Tongue (tissue), 2 donors: ENCODE results near the gene SCLY. TPM values are rescaled to one million over a fixed set of nuclear protein-coding genes. Genes with fewer than 3 reads are reported as not detected.
A peak's percentile ranks its signal among the peaks of the same experiment; 100 is the strongest.

Experiments
- DNase-seq: peaks from one replicate; pipeline ENCODE4 v3.0.0-alpha.2; 2015
- total RNA-seq: library from RNA; depleted of rRNA; stranded (reverse); fragments of >200 nt; gene quantifications from one replicate; pipeline ENCODE4 v1.2.3, GENCODE V29; 2014

Gene SCLY
- total RNA-seq, 1 donor from 2014 or later: 21.2 TPM

DNA sequence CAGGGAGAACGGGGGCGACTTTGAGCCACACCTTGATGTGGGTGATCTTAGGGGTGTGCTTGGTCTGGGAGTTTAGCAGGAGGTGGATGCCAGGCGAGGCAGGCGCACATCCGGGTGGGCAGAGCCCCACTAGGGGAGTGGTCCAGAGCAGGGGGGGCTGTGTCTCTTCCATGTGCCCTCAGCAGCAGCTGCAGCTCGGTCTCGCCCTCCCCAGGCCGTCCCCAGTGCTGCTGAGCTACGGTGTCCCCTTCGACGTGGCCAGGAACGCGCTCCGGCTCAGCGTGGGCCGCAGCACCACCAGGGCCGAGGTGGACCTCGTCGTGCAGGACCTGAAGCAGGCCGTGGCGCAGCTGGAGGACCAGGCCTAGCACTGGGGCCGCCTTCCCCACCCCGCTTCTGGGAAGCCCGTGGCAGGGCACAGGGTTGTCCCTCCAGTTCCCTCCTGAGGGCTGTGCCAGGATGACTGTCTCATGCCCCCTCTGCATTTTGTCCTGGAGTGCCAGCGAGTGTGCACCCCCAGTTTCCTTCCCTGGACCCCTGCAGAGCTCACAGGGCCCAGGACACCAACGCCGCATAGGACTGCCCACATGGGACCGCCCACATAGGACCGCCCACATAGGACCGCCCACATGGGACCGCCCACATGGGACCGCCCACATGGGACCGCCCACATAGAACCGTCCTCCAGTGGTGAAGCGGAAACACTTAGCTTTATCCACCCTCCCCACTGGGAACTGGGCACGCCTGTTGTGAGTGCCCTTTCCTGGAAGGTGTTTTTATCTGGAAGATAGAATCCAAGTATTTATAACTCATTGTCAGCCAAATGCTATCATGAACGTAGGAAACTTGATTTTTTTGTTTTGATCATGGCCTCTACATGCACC, 37.4 kb downstream of the SCLY start:
- peak; percentile 20 for DNase-seq

DNA sequence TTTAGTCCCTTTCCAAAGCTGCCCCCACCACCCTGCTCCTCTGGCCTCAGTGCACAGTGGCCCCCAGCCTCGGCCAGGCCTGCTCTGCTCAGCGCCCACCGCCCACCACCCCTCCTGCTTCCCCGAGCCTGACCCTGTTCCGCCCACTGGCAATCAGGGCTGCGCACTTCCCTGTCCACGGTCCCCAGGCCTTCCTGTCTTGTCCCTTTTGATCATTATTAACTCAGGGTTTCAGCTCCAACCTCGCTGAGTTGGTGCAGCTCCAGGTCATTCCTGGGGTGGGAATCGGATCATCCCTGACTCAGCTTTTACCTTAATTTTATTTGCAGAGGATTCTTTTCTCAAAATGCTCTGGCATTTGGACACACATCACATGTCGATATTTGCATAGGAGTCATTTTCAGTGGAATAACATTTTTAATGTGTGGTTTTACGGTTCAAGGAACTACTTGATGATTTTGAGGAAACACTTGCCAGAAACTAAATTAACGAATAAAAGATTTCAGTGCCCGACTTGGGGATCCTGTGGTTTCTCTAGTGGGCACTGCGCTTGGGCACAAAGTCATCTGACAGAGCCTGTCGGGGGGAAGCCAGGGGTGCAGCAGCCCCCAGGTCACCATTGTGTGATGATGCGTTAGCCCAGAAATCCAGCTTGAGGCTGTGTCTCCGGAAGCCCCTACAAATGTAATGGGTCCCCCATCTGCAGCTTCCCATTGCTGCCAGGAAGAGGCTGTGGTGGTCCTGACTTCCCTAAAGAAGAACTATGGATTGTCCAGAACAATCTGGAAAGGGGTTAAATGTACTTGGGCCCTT, 38.3 kb downstream of the SCLY start:
- no peak for DNase-seq

DNA sequence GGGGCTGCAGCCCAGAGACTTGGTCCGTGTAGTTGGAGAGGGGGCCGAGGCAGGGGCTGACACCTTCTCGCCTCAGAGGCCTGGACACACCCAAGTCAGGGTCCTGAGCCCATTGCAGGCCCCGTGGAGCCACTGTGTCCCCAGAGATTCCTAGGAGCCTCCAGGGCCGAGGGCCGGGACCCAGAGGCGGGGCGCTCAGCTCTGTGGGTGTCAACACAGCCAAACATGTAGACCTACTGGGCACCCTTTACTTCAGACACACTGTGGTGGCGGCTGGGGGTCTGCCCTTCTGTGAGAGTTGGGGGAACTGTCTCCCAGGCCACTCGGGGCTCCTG, 38.9 kb downstream of the SCLY start:
- DNase-seq: no peak

DNA sequence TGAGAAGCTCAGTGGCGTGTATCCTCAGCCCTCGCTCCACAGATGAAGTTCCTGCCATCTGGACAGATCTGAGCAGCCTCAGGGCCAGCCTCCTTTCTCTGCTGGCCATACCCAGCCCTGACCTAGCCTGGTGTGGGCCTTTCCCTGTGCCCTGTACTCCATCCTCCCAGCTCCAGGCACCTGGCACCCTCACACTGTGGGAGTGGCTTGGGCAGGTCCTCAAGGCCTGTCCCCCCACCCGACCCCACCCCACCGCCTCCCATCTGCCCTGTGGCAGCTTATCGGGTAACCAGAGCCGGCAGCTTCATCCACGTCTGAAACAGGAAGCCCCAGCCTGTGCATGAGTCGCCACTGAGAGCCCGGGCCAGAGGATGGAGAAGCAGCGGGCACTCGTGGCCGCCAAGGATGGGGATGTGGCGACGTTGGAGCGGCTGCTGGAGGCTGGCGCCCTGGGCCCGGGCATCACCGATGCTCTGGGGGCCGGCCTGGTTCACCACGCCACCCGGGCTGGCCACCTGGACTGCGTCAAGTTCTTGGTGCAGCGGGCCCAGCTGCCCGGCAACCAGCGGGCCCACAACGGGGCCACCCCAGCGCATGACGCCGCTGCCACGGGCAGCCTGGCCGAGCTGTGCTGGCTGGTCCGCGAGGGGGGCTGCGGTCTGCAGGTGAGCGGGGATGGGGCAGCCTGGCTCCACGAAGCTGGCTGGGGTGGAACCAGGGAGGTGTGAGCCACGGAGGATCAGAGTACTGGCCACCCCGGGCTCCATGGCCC, 39.4 kb downstream of the SCLY start, which contains the start of gene ESPNL:
ESPNL (plus strand) TSS at position 292 of the 772 bp plus-strand sequence; CDS start at position 372, 80 bp downstream.
- no peak for DNase-seq

DNA sequence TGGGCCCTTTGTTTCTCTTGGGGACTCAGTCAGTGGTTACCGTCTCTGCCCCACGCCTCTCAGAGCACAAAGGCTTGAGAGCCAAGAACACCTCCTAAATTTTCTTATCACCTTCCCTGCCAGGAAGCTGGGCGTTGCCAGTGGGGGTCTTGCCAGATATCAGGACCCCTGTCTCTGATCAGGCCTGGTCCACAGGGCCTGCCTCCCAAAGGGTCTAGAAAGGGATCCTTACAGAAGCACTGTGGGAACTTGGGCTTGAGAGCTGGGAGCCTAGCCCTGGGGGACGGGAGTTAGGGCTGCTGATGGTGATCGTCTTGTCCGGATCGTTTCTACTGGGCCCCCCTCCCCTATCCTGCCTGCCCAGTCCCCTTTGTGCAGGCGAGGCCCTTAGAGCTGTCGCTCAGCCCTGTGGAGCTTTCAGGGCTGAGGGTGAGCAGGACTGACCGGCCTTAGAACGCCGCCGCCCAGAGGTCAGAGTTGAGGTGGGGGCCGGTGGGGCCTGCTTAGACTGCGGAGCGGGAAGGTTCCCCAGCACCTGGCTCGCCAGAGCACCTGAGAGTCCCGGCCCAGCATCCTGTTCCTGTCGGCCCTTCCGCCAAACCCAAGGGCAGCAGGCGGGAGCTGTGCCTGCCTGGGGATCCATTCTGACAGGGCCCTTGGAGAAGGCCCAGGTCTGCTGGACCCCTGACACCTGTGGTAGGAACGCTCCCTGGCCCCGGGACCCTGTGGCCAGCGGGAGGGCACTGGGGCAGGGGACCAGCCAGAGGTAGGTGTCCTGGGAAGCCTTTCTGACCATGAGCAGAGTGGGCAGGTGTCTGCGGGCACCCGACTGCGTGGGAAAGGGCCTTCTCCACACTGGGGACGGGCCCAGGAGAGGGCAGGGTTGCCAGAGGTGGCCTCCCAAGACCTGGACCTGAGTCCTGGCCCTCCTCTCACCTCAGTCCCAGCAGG, 40.3 kb downstream of the SCLY start:
- no peak for DNase-seq

DNA sequence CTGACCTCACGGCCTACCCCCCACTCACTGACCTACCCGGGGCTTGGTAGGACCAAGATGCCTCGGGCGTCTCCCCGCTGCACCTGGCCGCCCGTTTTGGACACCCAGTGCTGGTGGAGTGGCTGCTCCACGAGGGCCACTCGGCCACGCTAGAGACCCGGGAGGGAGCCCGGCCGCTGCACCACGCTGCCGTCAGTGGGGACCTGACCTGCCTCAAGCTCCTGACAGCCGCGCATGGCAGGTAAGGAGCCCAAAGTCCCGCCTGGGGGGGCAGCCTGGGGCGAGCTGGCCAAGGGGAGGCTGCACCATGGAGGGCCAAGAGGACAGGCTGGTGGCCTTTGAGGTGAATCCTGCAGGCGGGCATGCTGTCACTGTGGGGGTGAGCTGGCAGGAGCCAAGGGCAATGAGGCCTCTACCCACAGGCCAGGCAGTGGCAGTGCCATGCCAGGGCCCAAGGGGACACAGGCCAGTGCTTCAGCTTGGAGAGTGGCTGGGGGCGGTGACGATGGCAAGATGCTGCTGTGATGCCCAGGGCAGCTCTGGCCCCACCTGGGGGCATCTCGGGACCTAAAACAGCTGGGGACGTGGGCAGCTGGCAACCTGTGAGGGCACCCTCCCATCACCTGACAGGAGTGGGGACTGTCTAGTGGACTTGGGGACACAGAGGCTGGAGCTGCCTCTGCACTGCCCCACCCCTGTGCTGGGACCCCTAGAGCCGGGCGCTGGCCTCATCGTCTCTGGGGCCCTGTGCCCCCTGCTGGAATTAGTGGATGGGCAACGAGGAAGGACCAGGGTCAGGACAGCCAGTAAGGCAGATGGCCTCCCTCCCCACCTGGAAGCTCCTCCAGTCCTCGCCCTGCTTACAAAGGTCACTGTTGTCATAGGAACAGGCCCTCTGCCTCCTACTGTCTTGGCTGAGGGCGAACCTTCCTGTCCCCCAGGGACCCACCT, 41.4 kb downstream of the SCLY start:
- DNase-seq: no peak

DNA sequence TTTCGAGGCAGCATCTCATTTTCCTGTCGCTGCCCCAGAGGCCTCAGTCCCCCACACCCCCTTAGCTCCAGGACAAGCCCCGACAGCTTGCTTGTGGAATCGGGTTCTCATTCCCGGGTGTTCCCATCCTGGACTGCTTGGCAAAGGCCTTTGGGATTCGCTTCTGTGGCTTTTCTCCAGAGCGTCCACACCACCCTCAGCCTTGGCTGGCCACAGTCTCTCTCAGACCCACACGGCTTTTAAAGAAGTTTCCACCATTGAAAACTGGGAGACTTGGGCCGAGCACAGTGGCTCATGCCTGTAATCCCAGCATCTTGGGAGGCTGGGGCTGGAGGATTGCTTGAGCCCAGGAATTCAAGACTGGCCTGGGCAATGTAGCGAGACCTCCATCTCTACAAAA, 42.1 kb downstream of the SCLY start:
- DNase-seq: no peak

DNA sequence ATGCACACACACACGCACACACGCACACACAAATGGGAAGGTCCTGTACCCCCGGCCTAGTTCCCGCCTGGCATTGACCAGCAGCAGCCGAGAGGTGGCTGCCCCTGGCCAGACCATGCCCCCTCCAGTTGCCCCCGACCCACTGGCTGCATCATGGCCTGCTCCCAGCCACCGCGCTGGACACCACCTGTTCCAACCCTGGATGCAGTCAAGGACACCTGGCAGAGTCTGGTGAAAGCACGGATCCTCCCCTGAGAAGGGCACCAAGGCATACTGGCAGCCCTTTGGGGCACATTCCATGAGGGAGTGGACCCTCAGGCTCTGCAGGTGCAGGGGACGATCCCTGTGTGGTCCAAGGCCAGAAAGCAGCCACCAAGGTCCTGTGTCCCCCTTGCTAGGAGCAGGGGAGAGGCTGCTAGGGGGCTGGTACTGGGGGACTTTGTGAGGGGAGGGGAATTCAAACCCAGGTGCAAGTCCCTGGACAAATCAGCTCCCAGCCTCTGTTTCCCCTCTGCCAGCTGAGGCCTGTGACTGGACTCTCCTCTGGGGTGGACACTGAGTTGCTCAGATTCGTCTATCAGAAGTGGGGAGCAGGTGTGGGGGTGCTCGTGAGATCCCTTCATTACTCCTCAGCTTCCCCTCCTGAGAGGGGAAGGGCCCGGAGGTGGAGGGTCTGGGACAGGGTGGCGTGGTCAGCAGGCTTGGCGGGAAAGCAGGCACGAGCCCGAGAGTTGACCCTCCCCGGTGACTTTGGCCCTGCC, 42.8 kb downstream of the SCLY start:
- DNase-seq: no peak

- no peak for DNase-seq
Observed at GRCh38 chr2:238104226-238104690, 43.5 kb downstream of the SCLY start.

DNA sequence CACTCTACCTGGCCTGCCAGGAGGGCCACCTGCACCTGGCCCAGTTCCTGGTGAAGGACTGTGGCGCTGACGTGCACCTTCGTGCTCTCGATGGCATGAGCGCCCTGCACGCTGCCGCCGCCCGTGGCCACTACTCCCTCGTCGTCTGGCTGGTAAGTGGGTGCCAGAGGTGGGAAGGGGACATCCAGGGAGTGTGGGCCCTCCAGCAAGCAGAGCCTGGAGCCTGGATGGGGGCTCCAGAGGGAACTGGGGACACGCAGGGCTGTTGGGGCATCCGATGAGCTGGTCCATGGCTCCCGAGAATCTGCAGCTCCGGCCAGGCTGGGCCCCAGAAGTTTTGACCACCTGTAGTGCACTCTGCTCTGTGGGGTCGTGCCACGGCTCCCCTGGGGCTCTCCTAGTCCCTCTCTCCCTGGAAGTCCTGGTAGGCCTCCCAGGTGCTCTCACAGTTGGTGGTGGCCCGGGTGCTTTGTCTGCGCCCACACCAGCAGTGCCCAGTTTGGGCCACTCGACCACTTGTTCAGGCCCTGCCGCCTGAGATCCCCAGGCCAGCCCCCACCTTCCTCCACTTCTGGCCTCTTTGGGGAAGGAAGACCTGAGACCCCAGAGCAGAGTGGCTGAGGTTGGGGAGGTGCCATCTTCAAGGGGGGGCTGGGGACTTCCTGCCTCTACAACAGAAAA, 44.0 kb downstream of the SCLY start:
- DNase-seq: no peak

DNA sequence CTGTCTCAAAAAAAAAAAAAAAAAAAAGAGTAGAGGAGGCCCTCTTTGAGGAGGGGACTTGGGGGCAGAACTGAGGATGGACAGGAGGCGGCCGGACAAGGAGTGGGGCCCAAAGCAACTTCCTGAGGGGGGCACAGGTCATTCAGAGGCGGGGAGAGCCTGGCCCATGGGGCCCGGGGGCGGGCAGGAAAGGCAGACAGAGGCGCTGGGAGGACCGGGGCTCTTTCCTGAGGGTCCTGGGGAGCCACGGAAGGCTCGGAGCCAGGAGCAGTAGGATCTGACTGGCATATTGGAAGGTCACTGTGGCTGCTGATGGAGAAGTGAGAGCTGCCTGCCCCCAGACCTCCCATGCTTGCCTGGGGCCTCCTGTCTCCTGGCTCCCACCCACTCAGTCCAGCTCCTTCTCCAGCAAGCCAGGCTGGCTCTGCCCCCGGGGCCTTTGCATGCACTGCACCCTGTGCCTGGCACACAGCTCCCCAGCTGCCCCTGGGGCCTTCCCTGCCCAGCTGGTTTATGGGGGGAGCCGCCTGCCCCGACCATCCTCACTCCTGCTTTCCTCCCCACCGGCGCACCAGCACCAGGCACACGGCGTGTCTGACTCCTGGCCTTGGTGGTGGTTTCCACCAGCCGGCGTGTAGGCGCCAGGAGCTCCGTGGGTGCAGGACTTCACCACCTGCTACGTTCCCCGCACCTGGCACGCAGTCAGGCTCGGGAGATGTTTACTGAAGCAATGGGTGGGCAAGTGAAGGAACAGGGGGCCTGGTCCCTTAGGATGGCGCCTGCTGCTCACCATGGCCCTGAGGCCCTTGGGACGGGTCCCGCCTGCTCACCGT, 44.9 kb downstream of the SCLY start:
- DNase-seq: no peak

DNA sequence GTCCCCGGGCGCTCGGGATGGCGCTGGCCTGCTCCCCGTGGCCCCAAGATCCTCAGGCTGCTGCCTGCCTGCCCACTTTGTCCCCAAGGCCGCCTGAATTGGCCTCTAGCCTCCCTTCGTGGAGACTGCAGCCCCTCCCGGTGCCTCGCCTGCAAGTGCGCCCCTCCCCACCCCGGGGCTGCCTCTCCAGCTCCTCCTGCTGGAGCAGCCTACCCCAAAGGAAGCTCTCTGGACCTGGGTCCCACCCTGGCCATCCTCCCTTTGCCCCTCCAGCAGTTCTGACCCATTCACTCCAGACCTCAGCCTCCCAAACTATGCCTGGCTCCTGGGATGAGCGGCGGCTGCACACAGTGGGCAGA, 45.5 kb downstream of the SCLY start:
- DNase-seq: no peak

DNA sequence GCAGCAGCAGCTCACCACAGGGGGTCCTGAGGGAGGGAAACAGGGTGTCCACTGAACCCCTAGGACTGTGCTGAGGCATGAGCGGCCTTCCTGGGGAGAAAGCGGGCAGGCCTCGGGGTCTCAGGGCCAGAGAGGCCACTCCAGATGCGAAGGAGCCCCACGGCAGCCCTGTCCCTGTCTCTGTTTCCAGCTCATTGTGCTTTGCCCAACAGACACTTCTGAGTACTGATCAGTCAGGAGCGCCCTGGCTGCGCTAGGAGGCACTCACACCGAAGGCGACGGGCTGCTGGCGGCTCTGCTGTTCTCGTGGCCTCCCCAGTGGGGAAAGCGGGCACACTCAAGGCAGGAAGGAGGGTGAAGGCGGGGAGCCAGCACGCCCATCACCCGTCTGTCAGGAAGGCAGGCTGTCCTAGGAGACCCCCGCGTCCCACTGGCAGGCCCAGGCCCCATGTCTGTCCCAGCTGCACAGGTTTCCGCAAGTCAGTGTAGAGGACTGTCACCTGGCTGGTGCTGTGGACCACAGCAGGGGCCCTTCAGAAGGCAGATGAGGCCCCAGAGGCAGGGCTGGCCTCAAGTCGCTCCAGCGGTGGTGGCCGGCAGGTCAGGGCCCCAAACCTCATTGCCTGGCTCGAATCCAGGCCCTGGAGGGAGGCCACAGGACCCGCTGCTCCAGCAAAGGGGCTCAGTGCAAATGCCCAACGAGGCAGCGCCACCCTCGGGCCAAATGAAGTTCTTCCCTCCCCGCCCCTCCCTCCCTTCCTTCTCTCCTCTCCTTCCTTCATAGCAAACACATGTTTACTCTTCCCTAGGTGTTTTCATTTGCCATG, 46.1 kb downstream of the SCLY start:
- no peak for DNase-seq

DNA sequence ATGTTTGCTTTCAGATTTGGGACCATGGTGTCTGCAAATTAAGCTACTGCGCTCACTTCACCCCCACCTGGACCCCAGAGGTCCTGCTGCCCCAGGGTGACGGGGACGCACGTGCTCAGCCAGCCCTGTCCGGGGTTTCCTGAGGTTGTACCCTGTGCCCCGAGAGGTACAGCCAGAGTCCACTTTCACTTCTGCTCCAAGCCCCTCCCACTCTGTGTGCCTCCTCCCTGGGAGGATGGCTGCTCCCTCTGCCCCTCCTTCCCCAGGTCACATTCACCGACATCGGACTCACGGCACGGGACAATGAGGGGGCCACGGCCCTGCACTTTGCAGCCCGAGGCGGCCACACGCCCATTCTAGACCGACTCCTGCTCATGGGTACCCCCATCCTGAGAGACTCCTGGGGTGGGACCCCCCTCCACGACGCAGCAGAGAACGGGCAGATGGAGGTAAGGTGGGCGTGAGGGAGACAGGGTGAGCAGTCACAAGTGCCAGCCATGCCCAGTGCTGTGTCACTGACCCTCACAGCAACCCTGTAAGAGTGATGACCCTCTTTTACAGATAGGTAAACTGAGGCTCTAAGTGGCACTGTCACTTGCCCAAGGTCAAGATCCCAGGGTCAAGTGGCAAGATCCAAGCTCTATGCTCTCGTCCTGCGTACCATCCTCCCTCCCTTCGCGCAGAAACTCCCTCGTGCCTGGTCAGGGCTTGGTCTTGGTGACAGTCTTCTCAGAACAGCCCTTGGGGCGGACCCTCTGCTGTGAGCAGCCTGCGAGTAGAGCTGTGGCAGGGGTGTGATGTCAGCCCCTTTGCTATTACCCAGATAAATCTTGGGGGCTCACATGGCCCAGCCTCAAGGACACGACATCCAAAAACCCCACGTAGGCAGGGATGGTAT, 47.0 kb downstream of the SCLY start:
- DNase-seq: no peak

DNA sequence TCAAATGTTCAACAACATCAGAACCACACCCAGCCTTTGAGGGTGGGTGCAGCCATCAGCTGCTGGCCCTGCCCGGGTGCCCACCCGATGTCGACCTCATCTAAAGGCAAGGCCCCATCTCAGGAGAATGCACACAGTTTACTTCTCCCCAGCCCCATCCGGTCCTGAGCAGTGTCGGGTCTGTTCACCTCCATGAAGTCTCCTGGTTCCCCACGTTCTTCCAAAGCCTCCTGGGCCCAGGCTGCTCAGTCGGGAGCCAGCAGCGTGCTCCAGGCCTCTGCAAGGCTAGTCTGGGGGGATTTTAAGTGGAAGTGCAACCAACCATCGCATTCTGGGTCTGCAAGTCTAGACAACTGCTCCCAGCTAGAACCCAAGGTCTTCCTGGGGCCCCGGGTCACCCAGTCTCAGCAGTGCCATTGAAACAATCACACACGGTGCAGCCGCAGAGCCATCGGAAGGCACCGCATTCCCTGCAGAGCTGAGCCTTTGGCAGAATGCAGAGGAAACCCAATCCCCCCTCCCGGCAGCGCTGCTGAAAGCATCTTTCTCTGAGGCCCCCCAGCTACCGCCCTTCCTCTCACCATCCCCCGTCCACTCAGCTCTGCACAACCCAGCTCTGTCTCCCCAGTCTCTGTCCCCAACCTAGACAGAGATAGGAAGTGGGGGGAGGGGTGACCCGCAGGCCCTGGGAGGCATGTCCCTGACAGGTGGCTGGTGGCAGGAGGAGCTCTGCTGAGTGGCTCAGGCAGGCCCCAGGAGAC, 47.8 kb downstream of the SCLY start:
- DNase-seq: peak; percentile 66
